HepG2 (cell line): ENCODE measurements around the gene ISG20L2. TPM values are rescaled to one million over a fixed set of nuclear protein-coding genes. Genes with fewer than 3 reads are reported as not detected.

Source experiments
- ETV5 ChIP-seq: IDR thresholded peaks from 2 replicates; pipeline ENCODE4 v1.6.1; 2018; ENCODE audit warnings: missing biosample characterization, missing genetic modification reagents, inconsistent platforms, borderline replicate concordance
- FOXP4 ChIP-seq: sonication (generic); formaldehyde crosslinking; IDR thresholded peaks from 2 replicates; pipeline ENCODE4 v1.4.0; 2020; ENCODE audit warnings: missing genetic modification reagents
- HBP1 ChIP-seq: IDR thresholded peaks from 2 replicates; pipeline ENCODE4 v1.6.1; 2016; ENCODE audit warnings: low read depth, control low read depth
- NFYC ChIP-seq: IDR thresholded peaks from 2 replicates; pipeline ENCODE4 v1.6.1; 2016; ENCODE audit warnings: missing genetic modification reagents, missing compliant biosample characterization
- PRDM4 ChIP-seq: sonication (generic); formaldehyde crosslinking; IDR thresholded peaks from 2 replicates; pipeline ENCODE4 v1.9.0; 2021; ENCODE audit warnings: missing genetic modification reagents, borderline replicate concordance
- REXO4 ChIP-seq: sonication (generic); formaldehyde crosslinking; IDR thresholded peaks from 2 replicates; pipeline ENCODE4 v1.8.0; 2022; ENCODE audit warnings: missing genetic modification reagents, mild to moderate bottlenecking, borderline replicate concordance
- SIN3B ChIP-seq: fragments of 150-350 bp; IDR thresholded peaks from 2 replicates; pipeline ENCODE4 v1.6.1; 2014; ENCODE audit warnings: low read length
- TBL1XR1 ChIP-seq: fragments of 150-350 bp; IDR thresholded peaks from 2 replicates; pipeline ENCODE4 v1.6.1; 2014; ENCODE audit warnings: borderline replicate concordance, low read length; ENCODE audit not compliant: partially characterized antibody
- ZFP1 ChIP-seq: IDR thresholded peaks from 2 replicates; pipeline ENCODE4 v1.6.1; 2016
- ZKSCAN5 ChIP-seq: sonication (generic); formaldehyde crosslinking; IDR thresholded peaks from 2 replicates; pipeline ENCODE4 v1.5.1; 2020; ENCODE audit warnings: mild to moderate bottlenecking, missing genetic modification reagents
- ZNF260 ChIP-seq: sonication (generic); formaldehyde crosslinking; IDR thresholded peaks from 2 replicates; pipeline ENCODE4 v1.4.0; 2020; ENCODE audit warnings: missing genetic modification reagents, low read depth, mild to moderate bottlenecking, borderline replicate concordance
- ZNF264 ChIP-seq: sonication (generic); formaldehyde crosslinking; IDR thresholded peaks from 2 replicates; pipeline ENCODE4 v1.4.0; 2020; ENCODE audit warnings: missing genetic modification reagents
- ZNF432 ChIP-seq: sonication (generic); formaldehyde crosslinking; IDR thresholded peaks from 2 replicates; pipeline ENCODE4 v1.5.0; 2020; ENCODE audit warnings: missing genetic modification reagents, mild to moderate bottlenecking, borderline replicate concordance
- ZNF567 ChIP-seq: sonication (generic); formaldehyde crosslinking; IDR thresholded peaks from 2 replicates; pipeline ENCODE4 v1.8.1; 2023; ENCODE audit warnings: mild to moderate bottlenecking, missing genetic modification reagents, borderline replicate concordance
- ZNF710 ChIP-seq: sonication (generic); formaldehyde crosslinking; IDR thresholded peaks from 2 replicates; pipeline ENCODE4 v1.5.0; 2020; ENCODE audit warnings: mild to moderate bottlenecking, missing genetic modification reagents, borderline replicate concordance
- polyA plus RNA-seq, 8 experiments: library from polyadenylated mRNA; depleted of rRNA in 3 of 8; stranded (reverse) in 7 of 8; unstranded in 1 of 8; fragments of >200 nt; fragmentation: Illumina TruSeq in 4 of 8; extraction: Trizol in 4 of 8; gene quantifications; 2 replicates each; pipeline versions ENCODE4 v1.2.1 to v1.2.3, GENCODE V29; 2011 to 2016; ENCODE audit warnings: low read depth in 4 of 8, missing spikeins in 1 of 8, mixed read lengths in 1 of 8; ENCODE audit not compliant: insufficient read depth in 1 of 8
- total RNA-seq, 5 experiments: library from RNA; depleted of rRNA; stranded (reverse); fragments of >200 nt; fragmentation: Illumina TruSeq; extraction: Trizol; gene quantifications; 2 replicates each; pipeline ENCODE4 v1.2.3, GENCODE V29; 2016; ENCODE audit warnings: low read depth in 1 of 5

ISG20L2 gene
- total and polyA plus RNA-seq, 2 of the 13 experiments (the other 11 are each of a cell fraction or from before 2014, with no cell fraction given): 19.8 to 21.3 TPM

- TF ChIP-seq FOXP4 (CRISPR knock-in tag) (no peak), SIN3B (no peak), ZNF710 (CRISPR knock-in tag) (0 out of 2 replicates have a peak, but pooled peaks have one; percentile 39), ETV5 (CRISPR knock-in tag) (peak; percentile 14; the same call in 1 of the 2 replicates), REXO4 (CRISPR knock-in tag) (no peak), ZNF264 (CRISPR knock-in tag) (0 out of 2 replicates have a peak, but pooled peaks have one; percentile 33), TBL1XR1 (no peak), ZKSCAN5 (CRISPR knock-in tag) (no peak), ZNF567 (CRISPR knock-in tag) (no peak), ZNF260 (CRISPR knock-in tag) (no peak), ZNF432 (no peak), NFYC (CRISPR knock-in tag) (no peak), PRDM4 (0 out of 2 replicates have a peak, but pooled peaks have one; percentile 11), HBP1 (no peak), ZFP1 (CRISPR knock-in tag) (no peak)
Measured at GRCh38 chr1:156766298-156767100, 37.9 kb upstream of the ISG20L2 start (continued).
